ENCODE measurements around the gene ARHGAP9.
"Not testable (repeated sequence)": the region's sequence is repeated elsewhere in the genome, so short reads cannot be mapped to it uniquely, and the experiment has no call there.

ARHGAP9 gene

GRCh38 chr12:57521525-57522010 lies 41.9 kb upstream of the ARHGAP9 start:
- peak; percentile 26 for TF ChIP-seq CTCF (IDR thresholded peaks at IDR 0.05; ENCODE audit: low read depth, low read length)
- H3K36me3 ChIP-seq = peaks cover 37% of the 10 kb centered on the region
- DNase-seq = peak; percentile 73
- peaks cover 17% of the 10 kb centered on the region for H3K4me1 ChIP-seq
- H3K4me3 ChIP-seq (ENCODE audit: low read depth, low read length) = peak overlapping the region; percentile 53
- no peaks in the 10 kb centered on the region for H3K27me3 ChIP-seq
- H3K9me3 ChIP-seq = no peaks in the 10 kb centered on the region

DNA sequence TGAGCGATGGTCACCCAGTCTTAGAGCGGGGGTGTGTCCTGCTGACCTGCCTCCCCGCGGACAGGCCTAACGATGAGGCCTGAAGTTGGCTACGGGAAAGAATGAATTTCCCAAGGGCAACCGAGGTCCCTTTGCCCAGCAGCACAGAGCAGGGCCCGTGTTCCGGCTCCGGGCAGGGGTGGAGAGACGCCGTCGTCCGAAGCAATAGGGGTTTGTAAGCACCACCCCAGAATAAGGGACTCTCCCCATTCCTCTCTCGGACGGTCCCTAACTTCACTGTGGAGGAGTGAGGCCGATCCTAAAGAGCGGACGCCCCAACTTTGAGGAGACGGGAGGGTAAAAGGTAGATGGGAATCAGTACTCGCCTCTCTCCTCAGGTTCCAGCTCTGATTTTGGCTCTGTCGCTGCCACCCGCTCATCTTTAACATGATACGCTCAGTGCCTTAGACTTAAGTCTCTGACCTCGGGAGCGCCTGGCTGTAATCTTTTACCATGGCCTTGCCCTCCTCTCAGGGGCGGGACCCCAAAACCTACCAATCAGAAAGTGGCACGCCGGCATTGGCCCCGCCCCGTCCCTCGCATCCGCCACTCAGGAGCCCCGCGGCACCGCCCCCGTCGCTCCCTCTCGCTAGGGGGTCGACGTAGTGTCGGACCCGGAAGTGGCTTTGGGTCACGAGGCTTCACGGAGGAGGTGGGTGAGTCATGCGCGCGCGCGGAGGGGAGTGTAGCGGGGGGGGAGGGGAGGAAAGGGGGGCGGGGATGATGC lies 40.6 kb upstream of the ARHGAP9 start, which contains the start of gene DDIT3:
Gene DDIT3, minus strand, starts transcription at position 462 of the 766 bp plus-strand sequence. CDS start 3,108 bp downstream, outside the sequence.
- TF ChIP-seq CTCF (IDR thresholded peaks at IDR 0.05; ENCODE audit: low read depth, low read length) = no peak
- no peaks in the 10 kb centered on the region for H3K27me3 ChIP-seq
- peak within 1 kb of the TSS; percentile 100 for H3K4me3 ChIP-seq (ENCODE audit: low read depth, low read length)
- H3K36me3 ChIP-seq = peaks cover 45% of the 10 kb centered on the region
- DNase-seq = peak; percentile 100
- H3K4me1 ChIP-seq = peaks cover 17% of the 10 kb centered on the region
- no peaks in the 10 kb centered on the region for H3K9me3 ChIP-seq

GRCh38 chr12:57519796-57520052 lies 40.1 kb upstream of the ARHGAP9 start:
- H3K27me3 ChIP-seq = no peaks in the 10 kb centered on the region
- H3K4me1 ChIP-seq = peaks cover 17% of the 10 kb centered on the region
- no peak for DNase-seq
- TF ChIP-seq CTCF (IDR thresholded peaks at IDR 0.05; ENCODE audit: low read depth, low read length) = no peak
- H3K36me3 ChIP-seq = peaks cover 46% of the 10 kb centered on the region
- H3K4me3 ChIP-seq (ENCODE audit: low read depth, low read length) = peak overlapping the region; percentile 100
- H3K9me3 ChIP-seq = no peaks in the 10 kb centered on the region

DNA sequence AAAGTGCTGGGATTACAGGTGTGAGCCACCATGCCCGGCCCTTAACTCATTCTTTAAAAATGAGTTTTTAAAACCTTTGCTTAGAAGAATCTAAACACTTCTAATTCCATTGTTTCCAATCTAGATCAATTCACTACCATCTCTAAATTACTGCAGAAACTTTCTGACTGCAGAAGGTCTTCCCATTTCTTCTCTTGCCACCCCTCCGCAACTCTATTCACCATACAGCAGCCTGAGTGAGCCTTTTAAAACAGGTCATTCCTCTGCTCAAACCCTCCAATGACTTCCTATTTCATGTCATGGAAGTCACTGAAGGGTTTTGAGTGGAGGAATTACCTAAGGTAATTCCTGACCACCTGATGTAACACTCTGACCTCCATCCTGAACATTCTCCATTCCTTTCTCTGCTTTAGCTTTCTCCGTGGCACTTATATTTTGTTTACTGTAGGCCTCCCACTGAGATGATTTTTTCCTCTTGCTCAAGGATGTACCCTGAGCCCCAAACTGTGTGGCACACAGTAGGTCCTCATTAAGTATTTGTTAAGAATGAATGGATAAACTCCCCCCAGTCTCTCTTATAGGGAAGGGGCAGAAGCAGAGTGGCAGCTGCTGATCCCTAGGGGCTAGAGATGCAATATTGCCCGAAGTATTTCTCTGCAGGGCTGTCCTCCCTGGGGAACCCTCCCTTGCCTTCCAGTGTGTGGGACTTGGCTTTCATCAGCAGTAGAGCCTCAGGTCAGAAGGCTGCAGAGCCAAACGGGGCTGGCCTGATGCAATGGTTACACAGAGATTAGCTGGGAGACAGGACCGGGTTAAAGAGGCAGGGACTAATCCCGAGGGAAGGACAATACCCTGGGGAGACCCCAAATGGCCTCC lies 39.5 kb upstream of the ARHGAP9 start:
- DNase-seq = peak; percentile 89
- Histone ChIP-seq H3K4me3 (ENCODE audit: low read depth, low read length) (peak overlapping the region; percentile 100), H3K4me1 (peaks cover 17% of the 10 kb centered on the region), H3K27me3 (no peaks in the 10 kb centered on the region), H3K9me3 (no peaks in the 10 kb centered on the region), H3K36me3 (peaks cover 49% of the 10 kb centered on the region)
- no peak for TF ChIP-seq CTCF (IDR thresholded peaks at IDR 0.05; ENCODE audit: low read depth, low read length)

GRCh38 chr12:57518176-57518919 lies 38.7 kb upstream of the ARHGAP9 start:
- peak overlapping the region; percentile 100 for H3K4me3 ChIP-seq (ENCODE audit: low read depth, low read length)
- TF ChIP-seq CTCF (IDR thresholded peaks at IDR 0.05; ENCODE audit: low read depth, low read length) = no peak
- H3K4me1 ChIP-seq = peaks cover 17% of the 10 kb centered on the region
- no peaks in the 10 kb centered on the region for H3K27me3 ChIP-seq
- H3K9me3 ChIP-seq = no peaks in the 10 kb centered on the region
- peaks cover 55% of the 10 kb centered on the region for H3K36me3 ChIP-seq
- no peak for DNase-seq

DNA sequence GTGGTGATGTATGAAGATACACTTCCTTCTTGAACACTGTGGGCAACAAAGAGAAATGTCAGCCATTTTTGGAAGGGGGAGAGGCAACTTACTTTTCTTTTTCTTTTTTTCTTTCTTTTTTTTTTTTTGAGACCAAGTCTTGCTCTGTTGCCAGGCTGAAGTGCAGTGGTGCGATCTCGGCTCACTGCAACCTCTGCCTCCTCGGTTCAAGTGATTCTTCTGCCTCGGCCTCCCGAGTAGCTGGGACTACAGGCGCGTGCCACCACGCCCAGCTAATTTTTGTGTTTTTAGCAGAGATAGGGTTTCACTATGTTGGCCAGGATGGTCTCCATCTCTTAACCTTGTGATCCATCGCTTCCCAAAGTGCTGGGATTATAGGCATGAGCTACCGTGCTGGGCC lies 38.1 kb upstream of the ARHGAP9 start:
- Histone ChIP-seq H3K4me1 (peaks cover 17% of the 10 kb centered on the region), H3K36me3 (peaks cover 62% of the 10 kb centered on the region)
- H3K27me3 ChIP-seq; H3K9me3 ChIP-seq; DNase-seq; H3K4me3 ChIP-seq (ENCODE audit: low read depth, low read length): not testable (repeated sequence)
